DOHH2 (cell line): Measurements from ENCODE around the gene KCNH1.

Experiments used
- H3F3A ChIP-seq: fragments of 200-600 bp; sonication (generic), shearing (Covaris generic); 2 replicates; pipeline ENCODE4 v1.6.0; 2016; ENCODE audit warnings: antibody characterized with exemption, mild to moderate bottlenecking; ENCODE audit not compliant: control insufficient read depth, insufficient read depth
- H3K27ac ChIP-seq: fragments of 200-600 bp; sonication (generic); 2 replicates; pipeline ENCODE4 v1.5.1; 2014; ENCODE audit warnings: low read depth, mild to moderate bottlenecking, low read length, moderate library complexity
- H3K27me3 ChIP-seq: fragments of 200-600 bp; sonication (generic); 2 replicates; pipeline ENCODE4 v1.6.1; 2014; ENCODE audit warnings: mild to moderate bottlenecking, low read length, mixed read lengths; ENCODE audit not compliant: control insufficient read depth
- H3K36me3 ChIP-seq: fragments of 200-600 bp; sonication (generic); 2 replicates; pipeline ENCODE4 v1.6.1; 2014; ENCODE audit warnings: mild to moderate bottlenecking, low read length, moderate library complexity, mixed read lengths; ENCODE audit not compliant: control insufficient read depth
- H3K4me1 ChIP-seq: fragments of 200-600 bp; sonication (generic); 2 replicates; pipeline ENCODE4 v1.6.1; 2014; ENCODE audit warnings: mild to moderate bottlenecking, low read length, mixed read lengths; ENCODE audit not compliant: control insufficient read depth
- H3K4me2 ChIP-seq: fragments of 200-600 bp; sonication (generic); 2 replicates; pipeline ENCODE4 v1.6.0; 2014; ENCODE audit warnings: mild to moderate bottlenecking, low read length, moderate library complexity
- H3K4me3 ChIP-seq: fragments of 200-600 bp; sonication (generic); 2 replicates; pipeline ENCODE4 v1.5.1; 2014; ENCODE audit warnings: mild to moderate bottlenecking, low read length, mixed read lengths
- H3K79me2 ChIP-seq: fragments of 200-600 bp; sonication (generic); 2 replicates; pipeline ENCODE4 v1.6.1; 2014; ENCODE audit warnings: mild to moderate bottlenecking, low read length, mixed read lengths; ENCODE audit not compliant: control insufficient read depth
- H3K9me2 ChIP-seq: fragments of 200-600 bp; sonication (generic); replicated peaks from 2 replicates; pipeline ENCODE4 v1.6.1; 2014; ENCODE audit warnings: mild to moderate bottlenecking, low read length, mixed read lengths; ENCODE audit not compliant: control insufficient read depth
- H3K9me3 ChIP-seq: fragments of 200-600 bp; sonication (generic); 2 replicates; pipeline ENCODE4 v1.6.1; 2014; ENCODE audit warnings: antibody characterized with exemption, low read length, mixed read lengths; ENCODE audit not compliant: control insufficient read depth, insufficient read depth
- H4K20me1 ChIP-seq: fragments of 200-600 bp; sonication (generic); 2 replicates; pipeline ENCODE4 v1.6.0; 2014; ENCODE audit warnings: low read depth, mild to moderate bottlenecking, antibody characterized with exemption, low read length, moderate library complexity; ENCODE audit not compliant: control insufficient read depth, insufficient read depth
- CTCF ChIP-seq: fragments of 200-600 bp; sonication (generic); IDR thresholded peaks from one replicate; pipeline ENCODE4 v1.5.1; 2014; ENCODE audit warnings: antibody characterized with exemption, mild to moderate bottlenecking, low read depth, low read length; ENCODE audit not compliant: poor library complexity, severe bottlenecking
- EZH2phosphoT487 ChIP-seq: fragments of 200-600 bp; sonication (generic); IDR thresholded peaks from 2 replicates; pipeline ENCODE4 v1.6.1; 2017; ENCODE audit warnings: borderline replicate concordance, mild to moderate bottlenecking, antibody characterized with exemption, low read length, moderate library complexity, mixed read lengths

Gene KCNH1

GRCh38 chr1:211024901-211025300 lies 109.0 kb downstream of the KCNH1 start:
- Histone ChIP-seq H3K27me3 (no peaks in the 10 kb centered on the region), H3F3A (no peaks in the 10 kb centered on the region), H4K20me1 (no peaks in the 10 kb centered on the region), H3K79me2 (no peaks in the 10 kb centered on the region), H3K36me3 (no peaks in the 10 kb centered on the region), H3K9me2 (no peaks in the 10 kb centered on the region), H3K4me3 (no peak overlapping the region), H3K4me2 (no peak overlapping the region), H3K27ac (no peak overlapping the region), H3K4me1 (no peaks in the 10 kb centered on the region), H3K9me3 (no peaks in the 10 kb centered on the region)
- TF ChIP-seq CTCF, result no peak
- TF ChIP-seq EZH2phosphoT487, result no peak

- H3K27me3 ChIP-seq, result no peaks in the 10 kb centered on the region
- no peaks in the 10 kb centered on the region for H3K4me1 ChIP-seq
- no peak overlapping the region for H3K27ac ChIP-seq
- H3K4me2 ChIP-seq, result no peak overlapping the region
- no peaks in the 10 kb centered on the region for H4K20me1 ChIP-seq
- no peaks in the 10 kb centered on the region for H3K36me3 ChIP-seq
- no peaks in the 10 kb centered on the region for H3F3A ChIP-seq
- no peaks in the 10 kb centered on the region for H3K9me2 ChIP-seq
- no peaks in the 10 kb centered on the region for H3K9me3 ChIP-seq
- no peak for TF ChIP-seq EZH2phosphoT487
- no peak for TF ChIP-seq CTCF
- no peak overlapping the region for H3K4me3 ChIP-seq
- no peaks in the 10 kb centered on the region for H3K79me2 ChIP-seq
These were observed 114.7 kb downstream of the KCNH1 start for GRCh38 chr1:211019266-211019665.

- no peaks in the 10 kb centered on the region for H4K20me1 ChIP-seq
- H3K9me2 ChIP-seq, result no peaks in the 10 kb centered on the region
- no peaks in the 10 kb centered on the region for H3K27me3 ChIP-seq
- no peaks in the 10 kb centered on the region for H3K79me2 ChIP-seq
- H3F3A ChIP-seq, result no peaks in the 10 kb centered on the region
- no peak for TF ChIP-seq EZH2phosphoT487
- H3K9me3 ChIP-seq, result no peaks in the 10 kb centered on the region
- no peak overlapping the region for H3K4me3 ChIP-seq
- H3K36me3 ChIP-seq, result no peaks in the 10 kb centered on the region
- H3K4me2 ChIP-seq, result no peak overlapping the region
- H3K27ac ChIP-seq, result no peak overlapping the region
- H3K4me1 ChIP-seq, result no peaks in the 10 kb centered on the region
These were observed 115.3 kb downstream of the KCNH1 start for GRCh38 chr1:211018690-211019089.

GRCh38 chr1:211017075-211017718 lies 116.8 kb downstream of the KCNH1 start:
- H3K9me3 ChIP-seq, result no peaks in the 10 kb centered on the region
- H3F3A ChIP-seq, result no peaks in the 10 kb centered on the region
- no peak overlapping the region for H3K27ac ChIP-seq
- no peaks in the 10 kb centered on the region for H4K20me1 ChIP-seq
- no peaks in the 10 kb centered on the region for H3K4me1 ChIP-seq
- H3K36me3 ChIP-seq, result no peaks in the 10 kb centered on the region
- H3K79me2 ChIP-seq, result no peaks in the 10 kb centered on the region
- H3K27me3 ChIP-seq, result no peaks in the 10 kb centered on the region
- no peaks in the 10 kb centered on the region for H3K9me2 ChIP-seq
- no peak overlapping the region for H3K4me3 ChIP-seq
- no peak for TF ChIP-seq EZH2phosphoT487
- TF ChIP-seq CTCF, result no peak
- no peak overlapping the region for H3K4me2 ChIP-seq
